ENCODE measurements around the gene CIAO2A.

DNA sequence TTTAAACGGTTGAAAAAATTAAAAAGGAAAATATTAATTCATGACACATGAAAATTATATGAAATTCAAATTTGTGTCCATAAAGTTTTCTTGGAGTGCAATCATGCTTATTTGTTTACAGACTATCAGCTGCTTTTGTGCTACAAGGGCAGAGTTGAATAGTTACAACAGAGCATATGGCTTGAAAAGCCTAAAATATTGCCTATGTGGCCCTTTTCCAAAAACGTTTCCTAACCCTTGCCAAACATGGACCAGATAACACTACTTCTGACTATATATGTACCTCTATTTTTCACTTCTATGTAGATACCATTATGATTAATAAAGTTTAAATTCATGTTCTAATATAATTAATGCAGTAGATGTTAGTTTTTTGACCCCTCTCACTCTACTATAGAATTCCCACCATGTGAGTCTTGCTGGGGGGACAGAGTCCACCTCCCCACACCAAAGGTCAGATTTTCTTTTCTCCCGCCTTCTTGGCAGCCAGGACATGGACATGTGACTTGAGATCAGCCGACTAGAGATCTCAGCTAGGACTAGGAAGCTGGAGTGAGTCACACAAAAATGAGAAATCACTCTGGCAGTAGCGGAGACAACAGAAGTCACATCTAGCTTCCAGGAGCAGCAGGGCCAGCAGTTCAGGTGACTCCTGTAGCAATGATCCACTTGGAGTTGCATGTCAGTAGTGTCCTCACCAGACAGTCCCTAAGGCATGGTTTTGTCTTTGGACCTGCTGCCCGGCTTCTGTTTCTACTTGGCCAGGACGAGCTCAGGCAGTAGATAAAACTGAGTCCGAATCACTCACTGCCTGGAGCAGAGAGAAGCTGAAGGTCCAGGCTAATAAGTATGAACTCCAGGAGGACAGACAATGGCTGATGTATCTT is 22.4 kb downstream of the CIAO2A start:
- TF ChIP-seq, protein P1, sequence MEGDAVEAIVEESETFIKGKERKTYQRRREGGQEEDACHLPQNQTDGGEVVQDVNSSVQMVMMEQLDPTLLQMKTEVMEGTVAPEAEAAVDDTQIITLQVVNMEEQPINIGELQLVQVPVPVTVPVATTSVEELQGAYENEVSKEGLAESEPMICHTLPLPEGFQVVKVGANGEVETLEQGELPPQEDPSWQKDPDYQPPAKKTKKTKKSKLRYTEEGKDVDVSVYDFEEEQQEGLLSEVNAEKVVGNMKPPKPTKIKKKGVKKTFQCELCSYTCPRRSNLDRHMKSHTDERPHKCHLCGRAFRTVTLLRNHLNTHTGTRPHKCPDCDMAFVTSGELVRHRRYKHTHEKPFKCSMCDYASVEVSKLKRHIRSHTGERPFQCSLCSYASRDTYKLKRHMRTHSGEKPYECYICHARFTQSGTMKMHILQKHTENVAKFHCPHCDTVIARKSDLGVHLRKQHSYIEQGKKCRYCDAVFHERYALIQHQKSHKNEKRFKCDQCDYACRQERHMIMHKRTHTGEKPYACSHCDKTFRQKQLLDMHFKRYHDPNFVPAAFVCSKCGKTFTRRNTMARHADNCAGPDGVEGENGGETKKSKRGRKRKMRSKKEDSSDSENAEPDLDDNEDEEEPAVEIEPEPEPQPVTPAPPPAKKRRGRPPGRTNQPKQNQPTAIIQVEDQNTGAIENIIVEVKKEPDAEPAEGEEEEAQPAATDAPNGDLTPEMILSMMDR (conservative IDR thresholded peaks at IDR 0.05; ENCODE audit: low read length): no peak
- TF ChIP-seq EZH2phosphoT487 (IDR thresholded peaks at IDR 0.05; ENCODE audit: borderline replicate concordance): no peak
